Esophagus (tissue), 2 donors: ENCODE measurements around the gene RCC1. TPM values are rescaled to one million over a fixed set of nuclear protein-coding genes. Genes with fewer than 3 reads are reported as not detected.
A peak's percentile ranks its signal among the peaks of the same experiment; 100 is the strongest.
"Not testable (repeated sequence)": the region's sequence is repeated elsewhere in the genome, so short reads cannot be mapped to it uniquely, and the experiment has no call there.

Experiments
- H3K27ac ChIP-seq, 2 donors: one replicate each; pipeline ENCODE4 v1.5.1; 2013; ENCODE audit warnings: low read depth in 2 of 2, mild to moderate bottlenecking in 2 of 2, inconsistent platforms in 1 of 2, low read length in 1 of 2, moderate library complexity in 1 of 2
- H3K27me3 ChIP-seq, 2 donors: one replicate each; pipeline ENCODE4 v1.6.1; 2013; ENCODE audit warnings: low read length in 2 of 2, control low read depth in 1 of 2, mild to moderate bottlenecking in 1 of 2; ENCODE audit not compliant: insufficient read depth in 2 of 2, control insufficient read depth in 1 of 2
- H3K36me3 ChIP-seq, 2 donors: one replicate each; pipeline ENCODE4 v1.6.1; 2013; ENCODE audit warnings: low read length in 1 of 2; ENCODE audit not compliant: control insufficient read depth in 2 of 2, insufficient read depth in 2 of 2
- H3K4me1 ChIP-seq, 2 donors: one replicate each; pipeline ENCODE4 v1.6.1; 2013; ENCODE audit warnings: low read length in 1 of 2; ENCODE audit not compliant: control insufficient read depth in 2 of 2, insufficient read depth in 2 of 2
- H3K4me3 ChIP-seq, 2 donors: one replicate each; pipeline ENCODE4 v1.5.1; 2013; ENCODE audit warnings: low read length in 2 of 2, mild to moderate bottlenecking in 2 of 2, low read depth in 1 of 2, moderate library complexity in 1 of 2
- H3K9me3 ChIP-seq, 2 donors: one replicate each; pipeline ENCODE4 v1.6.1; 2013; ENCODE audit warnings: mild to moderate bottlenecking in 2 of 2, low read depth in 1 of 2, low read length in 1 of 2, moderate library complexity in 1 of 2; ENCODE audit not compliant: control insufficient read depth in 2 of 2, insufficient read depth in 1 of 2
- WGBS, 2 donors: extraction: QIAGEN DNeasy Blood & Tissue Kit; methylation state at CpG; one replicate each; pipeline ENCODE4 v1.1.7; 2013; 5-methylcytosine and 5-hydroxymethylcytosine counted together
- polyA plus RNA-seq, 2 donors: library from polyadenylated mRNA; stranded (reverse); fragments of 200-250 nt; gene quantifications; one replicate each; pipeline ENCODE4 v1.2.3, GENCODE V29; 2013
- donor health status: healthy with polysubstance abuse.
- donor health status: Bipolar disorder and iron deficiency.

The RCC1 gene
- polyA plus RNA-seq, 2 donors, result 32.5 to 46.4 TPM

GRCh38 chr1:28537457-28538199 lies 31.8 kb downstream of the RCC1 start:
- Histone ChIP-seq H3K9me3 (no peaks in the 10 kb centered on the region), H3K36me3 (peaks cover 4 to 29% of the 10 kb centered on the region in 2 donors), H3K27me3 (no peaks in the 10 kb centered on the region), H3K4me3 (no peak overlapping the region), H3K4me1 (no peaks in the 10 kb centered on the region), H3K27ac (no peak overlapping the region)
- WGBS, 2 donors, result 79 to 85% methylated on average over 8 of the region's 8 CpGs

GRCh38 chr1:28538286-28538685 lies 32.4 kb downstream of the RCC1 start:
- WGBS, 2 donors, result 77 to 80% methylated on average over 6 of the region's 6 CpGs

GRCh38 chr1:28540651-28541050 lies 34.8 kb downstream of the RCC1 start:
- Histone ChIP-seq H3K27me3 (no peaks in the 10 kb centered on the region), H3K4me3 (no peak overlapping the region), H3K27ac (no peak overlapping the region), H3K4me1 (no peaks in the 10 kb centered on the region), H3K36me3 (peaks cover 0 to 22% of the 10 kb centered on the region in 2 donors), H3K9me3 (no peaks in the 10 kb centered on the region)
- WGBS, 2 donors, result 89 to 90% methylated on average over 7 of the region's 7 CpGs

More at GRCh38 chr1:28538286-28538685, 32.4 kb downstream of the RCC1 start:
- Histone ChIP-seq H3K9me3 (no peaks in the 10 kb centered on the region), H3K27ac (no peak overlapping the region), H3K4me1 (no peaks in the 10 kb centered on the region), H3K27me3 (no peaks in the 10 kb centered on the region), H3K4me3 (no peak overlapping the region), H3K36me3 (peaks cover 4 to 29% of the 10 kb centered on the region in 2 donors)

- peaks cover 0 to 13% of the 10 kb centered on the region in 2 donors for H3K36me3 ChIP-seq
- H3K4me1 ChIP-seq, H3K27ac ChIP-seq, H3K27me3 ChIP-seq, H3K9me3 ChIP-seq, H3K4me3 ChIP-seq: not testable (repeated sequence)
- WGBS, 2 donors, result 77% methylated on average over 8 of the region's 8 CpGs
These were observed 35.7 kb downstream of the RCC1 start for GRCh38 chr1:28541414-28542015.

GRCh38 chr1:28545246-28545628 lies 39.4 kb downstream of the RCC1 start:
- Histone ChIP-seq H3K27ac (no peak overlapping the region), H3K36me3 (no peaks in the 10 kb centered on the region), H3K9me3 (no peaks in the 10 kb centered on the region), H3K27me3 (no peaks in the 10 kb centered on the region), H3K4me3 (no peak overlapping the region), H3K4me1 (no peaks in the 10 kb centered on the region)
- WGBS, 2 donors, result 92 to 94% methylated on average over 4 of the region's 4 CpGs

- Histone ChIP-seq H3K9me3 (no peaks in the 10 kb centered on the region), H3K4me1 (no peaks in the 10 kb centered on the region), H3K36me3 (no peaks in the 10 kb centered on the region), H3K4me3 (no peak overlapping the region), H3K27me3 (no peaks in the 10 kb centered on the region), H3K27ac (no peak overlapping the region)
- 42 to 57% methylated on average over 3 of the region's 3 CpGs for WGBS, 2 donors
These were observed 42.5 kb downstream of the RCC1 start for GRCh38 chr1:28548318-28548717.

- Histone ChIP-seq H3K27me3 (no peaks in the 10 kb centered on the region), H3K9me3 (no peaks in the 10 kb centered on the region), H3K4me3 (no peak overlapping the region), H3K36me3 (no peaks in the 10 kb centered on the region), H3K4me1 (no peaks in the 10 kb centered on the region), H3K27ac (no peak overlapping the region)
- WGBS, 2 donors, result 89 to 97% methylated on average over 6 of the region's 6 CpGs
These were observed 45.5 kb downstream of the RCC1 start for GRCh38 chr1:28551381-28551780.

- H3K4me1 ChIP-seq, result no peaks in the 10 kb centered on the region
- H3K27ac ChIP-seq, result peak within 1 kb of the TSS; percentile 91 to 95
- H3K4me3 ChIP-seq, result peak within 1 kb of the TSS; percentile 84 to 91
- H3K36me3 ChIP-seq, result no peaks in the 10 kb centered on the region
- 0% methylated on average over 63 of the region's 63 CpGs for WGBS, 2 donors
- no peaks in the 10 kb centered on the region for H3K27me3 ChIP-seq
- H3K9me3 ChIP-seq, result no peaks in the 10 kb centered on the region
These were observed 47.2 kb downstream of the RCC1 start, which contains the start of gene TRNAU1AP for GRCh38 chr1:28552758-28553663. Gene TRNAU1AP, plus strand, starts transcription at chr1:28553085. Its CDS starts 26 bp downstream, at chr1:28553111.

- H3K27me3 ChIP-seq, result no peaks in the 10 kb centered on the region
- H3K4me3 ChIP-seq, result no peak overlapping the region
- no peaks in the 10 kb centered on the region for H3K4me1 ChIP-seq
- H3K27ac ChIP-seq, result no peak overlapping the region
- H3K9me3 ChIP-seq, result no peaks in the 10 kb centered on the region
- peaks cover 2 to 14% of the 10 kb centered on the region in 2 donors for H3K36me3 ChIP-seq
- WGBS, 2 donors, result 92 to 96% methylated on average over 3 of the region's 3 CpGs
These were observed 55.0 kb downstream of the RCC1 start for GRCh38 chr1:28560886-28561285.
